Measurements from ENCODE around the gene TRIM32.

The TRIM32 gene

GRCh38 chr9:116697362-116697761 lies 10.3 kb downstream of the TRIM32 start:
- H3K4me3 ChIP-seq (ENCODE audit: low read depth, low read length) = no peak overlapping the region
- TF ChIP-seq, protein P1, sequence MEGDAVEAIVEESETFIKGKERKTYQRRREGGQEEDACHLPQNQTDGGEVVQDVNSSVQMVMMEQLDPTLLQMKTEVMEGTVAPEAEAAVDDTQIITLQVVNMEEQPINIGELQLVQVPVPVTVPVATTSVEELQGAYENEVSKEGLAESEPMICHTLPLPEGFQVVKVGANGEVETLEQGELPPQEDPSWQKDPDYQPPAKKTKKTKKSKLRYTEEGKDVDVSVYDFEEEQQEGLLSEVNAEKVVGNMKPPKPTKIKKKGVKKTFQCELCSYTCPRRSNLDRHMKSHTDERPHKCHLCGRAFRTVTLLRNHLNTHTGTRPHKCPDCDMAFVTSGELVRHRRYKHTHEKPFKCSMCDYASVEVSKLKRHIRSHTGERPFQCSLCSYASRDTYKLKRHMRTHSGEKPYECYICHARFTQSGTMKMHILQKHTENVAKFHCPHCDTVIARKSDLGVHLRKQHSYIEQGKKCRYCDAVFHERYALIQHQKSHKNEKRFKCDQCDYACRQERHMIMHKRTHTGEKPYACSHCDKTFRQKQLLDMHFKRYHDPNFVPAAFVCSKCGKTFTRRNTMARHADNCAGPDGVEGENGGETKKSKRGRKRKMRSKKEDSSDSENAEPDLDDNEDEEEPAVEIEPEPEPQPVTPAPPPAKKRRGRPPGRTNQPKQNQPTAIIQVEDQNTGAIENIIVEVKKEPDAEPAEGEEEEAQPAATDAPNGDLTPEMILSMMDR (IDR thresholded peaks at IDR 0.05; ENCODE audit: borderline replicate concordance, insufficient read depth, low read depth, low read length) = no peak

DNA sequence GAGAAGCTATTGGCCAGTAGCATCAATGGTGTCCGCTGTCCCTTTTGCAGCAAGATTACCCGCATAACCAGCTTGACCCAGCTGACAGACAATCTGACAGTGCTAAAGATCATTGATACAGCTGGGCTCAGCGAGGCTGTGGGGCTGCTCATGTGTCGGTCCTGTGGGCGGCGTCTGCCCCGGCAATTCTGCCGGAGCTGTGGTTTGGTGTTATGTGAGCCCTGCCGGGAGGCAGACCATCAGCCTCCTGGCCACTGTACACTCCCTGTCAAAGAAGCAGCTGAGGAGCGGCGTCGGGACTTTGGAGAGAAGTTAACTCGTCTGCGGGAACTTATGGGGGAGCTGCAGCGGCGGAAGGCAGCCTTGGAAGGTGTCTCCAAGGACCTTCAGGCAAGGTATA lies 10.8 kb downstream of the TRIM32 start:
- TF ChIP-seq, protein P1 (IDR thresholded peaks at IDR 0.05; ENCODE audit: borderline replicate concordance, insufficient read depth, low read depth, low read length) = no peak
- no peak overlapping the region for H3K4me3 ChIP-seq (ENCODE audit: low read depth, low read length)

DNA sequence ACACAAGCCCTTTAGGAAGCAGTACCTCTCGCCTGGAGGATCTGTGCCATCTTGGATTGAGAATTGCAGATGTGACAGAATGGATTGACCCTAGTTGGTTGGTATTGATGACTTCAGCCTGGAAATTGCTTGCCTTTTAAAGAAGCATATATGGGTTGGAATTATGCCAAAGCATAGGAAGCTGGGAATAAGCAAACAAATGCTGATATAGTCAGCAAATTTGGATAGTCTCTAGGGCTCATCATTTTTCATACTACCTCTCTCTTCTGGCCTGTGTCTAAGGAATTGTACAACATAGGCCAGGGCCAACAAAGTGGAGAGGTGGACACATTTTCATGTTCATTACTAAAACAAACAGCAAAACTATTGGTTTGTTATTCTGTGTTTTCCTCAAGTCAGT lies 13.2 kb downstream of the TRIM32 start:
- H3K4me3 ChIP-seq (ENCODE audit: low read depth, low read length) = no peak overlapping the region

GRCh38 chr9:116700882-116701865 lies 14.1 kb downstream of the TRIM32 start:
- H3K4me3 ChIP-seq (ENCODE audit: low read depth, low read length) = no peak overlapping the region
- TF ChIP-seq, protein P1 (IDR thresholded peaks at IDR 0.05; ENCODE audit: borderline replicate concordance, insufficient read depth, low read depth, low read length) = no peak

More for the DNA sequence above, 13.2 kb downstream of the TRIM32 start:
- TF ChIP-seq, protein P1 (IDR thresholded peaks at IDR 0.05; ENCODE audit: borderline replicate concordance, insufficient read depth, low read depth, low read length) = no peak

DNA sequence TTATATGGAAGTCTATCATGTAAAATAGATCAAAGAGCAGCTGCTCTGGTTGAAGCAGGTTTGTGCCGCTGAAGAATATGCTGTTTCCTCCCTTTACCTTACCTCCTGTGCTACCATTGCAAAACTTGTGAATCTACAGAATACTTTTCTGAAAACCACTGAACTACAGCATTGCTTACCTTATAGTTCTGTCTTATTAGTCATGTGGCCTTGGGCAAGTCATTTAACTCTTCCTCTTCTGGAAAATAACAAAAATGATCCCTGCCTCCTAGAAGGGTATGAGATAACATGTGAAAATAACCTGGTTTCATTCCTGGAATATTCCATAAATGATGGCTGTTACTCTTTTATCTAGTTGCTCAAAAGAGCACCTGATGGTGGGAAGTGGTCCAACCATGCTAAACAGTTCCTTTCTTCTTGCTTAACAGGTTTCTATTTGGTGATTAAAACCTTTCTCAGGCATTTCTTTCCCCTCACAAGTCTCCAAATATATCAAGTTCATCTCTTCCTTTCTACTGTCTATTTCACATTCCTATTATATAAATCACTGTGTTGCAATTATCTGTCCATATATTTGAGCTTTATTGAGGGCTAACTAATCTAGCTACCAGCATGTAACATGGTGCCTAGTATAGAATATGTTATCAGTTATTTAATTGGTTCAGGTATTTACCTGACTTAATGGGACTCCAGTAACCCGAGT lies 15.0 kb downstream of the TRIM32 start:
- TF ChIP-seq, protein P1 (IDR thresholded peaks at IDR 0.05; ENCODE audit: borderline replicate concordance, insufficient read depth, low read depth, low read length) = no peak
- no peak overlapping the region for H3K4me3 ChIP-seq (ENCODE audit: low read depth, low read length)

- H3K4me3 ChIP-seq (ENCODE audit: low read depth, low read length) = no peak overlapping the region
- TF ChIP-seq, protein P1 (IDR thresholded peaks at IDR 0.05; ENCODE audit: borderline replicate concordance, insufficient read depth, low read depth, low read length) = no peak
Observed at GRCh38 chr9:116703634-116704033, 16.5 kb downstream of the TRIM32 start.

Data from GM12875 (cell line).